Measurements from ENCODE around the gene SVOP. TPM values are rescaled to one million over a fixed set of nuclear protein-coding genes. Genes with fewer than 3 reads are reported as not detected.
A peak's percentile ranks its signal among the peaks of the same experiment; 100 is the strongest.

SVOP gene, protein sequence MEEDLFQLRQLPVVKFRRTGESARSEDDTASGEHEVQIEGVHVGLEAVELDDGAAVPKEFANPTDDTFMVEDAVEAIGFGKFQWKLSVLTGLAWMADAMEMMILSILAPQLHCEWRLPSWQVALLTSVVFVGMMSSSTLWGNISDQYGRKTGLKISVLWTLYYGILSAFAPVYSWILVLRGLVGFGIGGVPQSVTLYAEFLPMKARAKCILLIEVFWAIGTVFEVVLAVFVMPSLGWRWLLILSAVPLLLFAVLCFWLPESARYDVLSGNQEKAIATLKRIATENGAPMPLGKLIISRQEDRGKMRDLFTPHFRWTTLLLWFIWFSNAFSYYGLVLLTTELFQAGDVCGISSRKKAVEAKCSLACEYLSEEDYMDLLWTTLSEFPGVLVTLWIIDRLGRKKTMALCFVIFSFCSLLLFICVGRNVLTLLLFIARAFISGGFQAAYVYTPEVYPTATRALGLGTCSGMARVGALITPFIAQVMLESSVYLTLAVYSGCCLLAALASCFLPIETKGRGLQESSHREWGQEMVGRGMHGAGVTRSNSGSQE
- polyA plus RNA-seq (2013, experiment 1 of 2): 0.01 TPM
- polyA plus RNA-seq (2013, experiment 2 of 2): 0.04 TPM

- no peak within 1 kb of the TSS for H2BK12ac ChIP-seq (ENCODE audit: low read length)
- H2BK15ac ChIP-seq (ENCODE audit: low read length): no peak within 1 kb of the TSS
- peaks cover 0 to 3% of the 10 kb centered on the region in 2 donors for H3K4me1 ChIP-seq (ENCODE audit: control insufficient read depth in 2 of 2, insufficient read depth in 1 of 2, low read depth in 1 of 2, low read length in 2 of 2)
- H3K23ac ChIP-seq (ENCODE audit: low read depth, low read length, poor library complexity): no peak within 1 kb of the TSS
- H2AK5ac ChIP-seq (ENCODE audit: low read depth, low read length): no peak within 1 kb of the TSS
- DNase-seq (ENCODE audit: low spot score): peak; percentile 94
- H3K36me3 ChIP-seq (replicated peaks in 1 of 2; ENCODE audit: control insufficient read depth in 2 of 2, insufficient read depth in 2 of 2, low read length in 2 of 2): no peaks in the 10 kb centered on the region
- H3K9ac ChIP-seq (ENCODE audit: low read depth, low read length, poor library complexity): no peak within 1 kb of the TSS
- H3K4me3 ChIP-seq (ENCODE audit: low read length in 2 of 2): no peak within 1 kb of the TSS
- no peaks in the 10 kb centered on the region for H3K27me3 ChIP-seq (ENCODE audit: control insufficient read depth in 3 of 3, insufficient read depth in 3 of 3, low read depth in 1 of 3, low read length in 3 of 3)
- no peaks in the 10 kb centered on the region for H3K9me3 ChIP-seq (replicated peaks in 1 of 2; ENCODE audit: control insufficient read depth in 2 of 2, insufficient read depth in 1 of 2, low read depth in 1 of 2, low read length in 2 of 2)
- H3K18ac ChIP-seq (ENCODE audit: low read length): no peak within 1 kb of the TSS
- no peak within 1 kb of the TSS for H3K27ac ChIP-seq (replicated peaks; ENCODE audit: low read length)
- H3K14ac ChIP-seq (ENCODE audit: low read length): no peak within 1 kb of the TSS
- no peak within 1 kb of the TSS for H4K91ac ChIP-seq (ENCODE audit: low read depth, low read length, poor library complexity)
- H3K4me2 ChIP-seq (ENCODE audit: insufficient read depth, low read length, poor library complexity, severe bottlenecking): no peak within 1 kb of the TSS
- WGBS, 2 donors (ENCODE audit: extremely low coverage in 2 of 2, insufficient read length in 2 of 2, insufficient replicate concordance in 1 of 2): no CpG with 5 or more reads among the region's 30 CpGs
- H3K79me1 ChIP-seq (ENCODE audit: low read depth, low read length): no peaks in the 10 kb centered on the region
- no peak within 1 kb of the TSS for H2BK120ac ChIP-seq (ENCODE audit: low read depth, low read length)
- no peak within 1 kb of the TSS for H2BK5ac ChIP-seq (ENCODE audit: low read length)
- H2AFZ ChIP-seq (ENCODE audit: low read length): no peak within 1 kb of the TSS
- H3K4ac ChIP-seq (ENCODE audit: low read length): no peak within 1 kb of the TSS
- no peak within 1 kb of the TSS for H4K8ac ChIP-seq (ENCODE audit: low read depth, low read length)
Observed at GRCh38 chr12:109020796-109021380, at the start of gene SVOP. Gene SVOP, minus strand, starts transcription at chr12:109021068. Its CDS starts 200 bp downstream, at chr12:109020868.

- H3K79me1 ChIP-seq (ENCODE audit: low read depth, low read length): no peaks in the 10 kb centered on the region
- peak; percentile 26 for DNase-seq (ENCODE audit: low spot score)
- H3K4me1 ChIP-seq (ENCODE audit: control insufficient read depth in 2 of 2, insufficient read depth in 1 of 2, low read depth in 1 of 2, low read length in 2 of 2): peaks cover 0 to 8% of the 10 kb centered on the region in 2 donors
- no peak overlapping the region for H2BK15ac ChIP-seq (ENCODE audit: low read length)
- no peak overlapping the region for H4K8ac ChIP-seq (ENCODE audit: low read depth, low read length)
- no peak overlapping the region for H2AFZ ChIP-seq (ENCODE audit: low read length)
- H3K36me3 ChIP-seq (replicated peaks in 1 of 2; ENCODE audit: control insufficient read depth in 2 of 2, insufficient read depth in 2 of 2, low read length in 2 of 2): peaks cover 9 to 72% of the 10 kb centered on the region in 2 donors
- peak overlapping the region; percentile 15 for H2AK5ac ChIP-seq (ENCODE audit: low read depth, low read length)
- H4K91ac ChIP-seq (ENCODE audit: low read depth, low read length, poor library complexity): no peak overlapping the region
- no peak overlapping the region for H3K23ac ChIP-seq (ENCODE audit: low read depth, low read length, poor library complexity)
- no peak overlapping the region for H3K9ac ChIP-seq (ENCODE audit: low read depth, low read length, poor library complexity)
- WGBS, 2 donors (ENCODE audit: extremely low coverage in 2 of 2, insufficient read length in 2 of 2, insufficient replicate concordance in 1 of 2): no CpG with 5 or more reads among the region's 17 CpGs
- no peak overlapping the region for H2BK12ac ChIP-seq (ENCODE audit: low read length)
- H3K14ac ChIP-seq (ENCODE audit: low read length): no peak overlapping the region
- H3K27me3 ChIP-seq (ENCODE audit: control insufficient read depth in 3 of 3, insufficient read depth in 3 of 3, low read depth in 1 of 3, low read length in 3 of 3): no peaks in the 10 kb centered on the region
- H3K18ac ChIP-seq (ENCODE audit: low read length): no peak overlapping the region
- H3K4me3 ChIP-seq (ENCODE audit: low read length in 2 of 2): no peak overlapping the region
- no peak overlapping the region for H2BK5ac ChIP-seq (ENCODE audit: low read length)
- peaks cover 0 to under 1% of the 10 kb centered on the region in 2 donors for H3K9me3 ChIP-seq (replicated peaks in 1 of 2; ENCODE audit: control insufficient read depth in 2 of 2, insufficient read depth in 1 of 2, low read depth in 1 of 2, low read length in 2 of 2)
- no peak overlapping the region for H3K27ac ChIP-seq (replicated peaks; ENCODE audit: low read length)
- no peak overlapping the region for H3K4me2 ChIP-seq (ENCODE audit: insufficient read depth, low read length, poor library complexity, severe bottlenecking)
- no peak overlapping the region for H3K4ac ChIP-seq (ENCODE audit: low read length)
- H2BK120ac ChIP-seq (ENCODE audit: low read depth, low read length): no peak overlapping the region
Observed at GRCh38 chr12:109069307-109070271, 48.7 kb upstream of the SVOP start.

DNA sequence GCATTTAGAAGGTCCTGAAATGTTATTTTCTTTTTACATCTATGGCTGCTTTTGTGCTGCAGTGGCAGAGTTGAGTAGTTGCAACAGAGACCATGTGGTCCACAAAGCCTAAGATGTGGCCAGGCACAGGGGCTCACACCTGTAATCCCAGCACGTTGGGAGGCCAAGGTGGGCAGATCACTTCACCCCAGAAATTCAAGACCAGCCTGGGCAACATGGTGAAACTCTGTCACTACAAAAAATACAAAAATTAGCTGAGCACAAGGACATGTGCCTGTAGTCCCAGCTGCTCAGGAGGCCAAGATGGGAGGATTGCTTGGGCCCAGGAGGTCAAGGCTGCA, 45.0 kb upstream of the SVOP start:
- Histone ChIP-seq H2BK12ac (ENCODE audit: low read length) (no peak overlapping the region), H2AFZ (ENCODE audit: low read length) (no peak overlapping the region), H3K14ac (ENCODE audit: low read length) (no peak overlapping the region), H3K27me3 (ENCODE audit: control insufficient read depth in 3 of 3, insufficient read depth in 3 of 3, low read depth in 1 of 3, low read length in 3 of 3) (no peaks in the 10 kb centered on the region), H3K79me1 (ENCODE audit: low read depth, low read length) (no peaks in the 10 kb centered on the region), H2AK5ac (ENCODE audit: low read depth, low read length) (no peak overlapping the region), H3K18ac (ENCODE audit: low read length) (no peak overlapping the region), H3K4me2 (ENCODE audit: insufficient read depth, low read length, poor library complexity, severe bottlenecking) (no peak overlapping the region), H3K4me3 (ENCODE audit: low read length in 2 of 2) (no peak overlapping the region), H2BK5ac (ENCODE audit: low read length) (no peak overlapping the region), H4K91ac (ENCODE audit: low read depth, low read length, poor library complexity) (no peak overlapping the region), H2BK120ac (ENCODE audit: low read depth, low read length) (no peak overlapping the region), H3K27ac (replicated peaks; ENCODE audit: low read length) (no peak overlapping the region), H2BK15ac (ENCODE audit: low read length) (no peak overlapping the region), H3K23ac (ENCODE audit: low read depth, low read length, poor library complexity) (no peak overlapping the region), H3K9ac (ENCODE audit: low read depth, low read length, poor library complexity) (no peak overlapping the region), H3K9me3 (replicated peaks in 1 of 2; ENCODE audit: control insufficient read depth in 2 of 2, insufficient read depth in 1 of 2, low read depth in 1 of 2, low read length in 2 of 2) (peaks cover 0 to 6% of the 10 kb centered on the region in 2 donors), H3K4me1 (ENCODE audit: control insufficient read depth in 2 of 2, insufficient read depth in 1 of 2, low read depth in 1 of 2, low read length in 2 of 2) (peaks cover 0 to 8% of the 10 kb centered on the region in 2 donors), H3K36me3 (replicated peaks in 1 of 2; ENCODE audit: control insufficient read depth in 2 of 2, insufficient read depth in 2 of 2, low read length in 2 of 2) (peaks cover 7 to 49% of the 10 kb centered on the region in 2 donors), H3K4ac (ENCODE audit: low read length) (no peak overlapping the region), H4K8ac (ENCODE audit: low read depth, low read length) (no peak overlapping the region)
- WGBS, 2 donors (ENCODE audit: extremely low coverage in 2 of 2, insufficient read length in 2 of 2, insufficient replicate concordance in 1 of 2): no CpG with 5 or more reads among the region's 1 CpG
- no peak for DNase-seq (ENCODE audit: low spot score)

Data from neuronal stem cell (in vitro differentiated cells).